Mucosa of descending colon (tissue), 3 donors: ENCODE results near the gene SCD. TPM values are rescaled to one million over a fixed set of nuclear protein-coding genes. Genes with fewer than 3 reads are reported as not detected.

Experiments used
- ATAC-seq: fragments of 200-7000 bp; cut with Tn5 transposase; one replicate; pipeline ENCODE4 v1.9.1; 2020; ENCODE audit warnings: mild to moderate bottlenecking, moderate library complexity
- DNase-seq, 3 donors: peaks; one replicate each; pipeline ENCODE4 v3.0.0-alpha.2; 2020
- H3K36me3 ChIP-seq: fragments of 200-600 bp; one replicate; pipeline ENCODE4 v1.8.0; 2021; ENCODE audit warnings: low read depth, mild to moderate bottlenecking
- H3K4me1 ChIP-seq: fragments of 200-600 bp; one replicate; pipeline ENCODE4 v1.8.0; 2021; ENCODE audit warnings: low read depth, mild to moderate bottlenecking
- H3K4me3 ChIP-seq: fragments of 200-600 bp; one replicate; pipeline ENCODE4 v1.8.0; 2021; ENCODE audit warnings: mild to moderate bottlenecking
- H3K9me3 ChIP-seq: fragments of 200-600 bp; one replicate; pipeline ENCODE4 v1.8.0; 2021; ENCODE audit warnings: mild to moderate bottlenecking
- CTCF ChIP-seq: fragments of 200-600 bp; IDR thresholded peaks from one replicate; pipeline ENCODE4 v1.8.0; 2022; ENCODE audit warnings: antibody characterized with exemption, mild to moderate bottlenecking
- intact Hi-C, 2 donors: fragments of 100-400 bp; cut with DNase I in 1 of 2; cut with micrococcal nuclease in 1 of 2; formaldehyde crosslinking; loops; one replicate each; pipeline versions ENCODE4 v1.11.0 to v1.11.1; 2022; cut with DNase I, micrococcal nuclease
- total RNA-seq, 3 donors: library from RNA; stranded (reverse); fragmentation: NEBNext Ultra II Directional in 2 of 3; extraction: Animal tissue kit (Norgen Biotek cat#: 25700) in 2 of 3; gene quantifications; one replicate each; pipeline versions ENCODE4 v1.2.1 to v1.2.4, GENCODE V29; 2021 to 2023
- donor health status: DM: no; HTN: no; CAD: no; lungs with moderate emphysema.
- donor health status: DM: no; HTN: no; CAD: no.
- donor health status: DM: no; HTN: yes; CAD: no.

The SCD gene
- total RNA-seq, 3 donors from 2014 or later = 40.7 to 108 (median 83.5) TPM

- H3K4me3 ChIP-seq = no peak overlapping the region
- H3K36me3 ChIP-seq = no peaks in the 10 kb centered on the region
- DNase-seq = no peak
- no peaks in the 10 kb centered on the region for H3K4me1 ChIP-seq
- intact Hi-C loops = no loop called here
- peak; percentile 86 for ATAC-seq
- no peak for TF ChIP-seq CTCF
- no peaks in the 10 kb centered on the region for H3K9me3 ChIP-seq
These were observed 19.9 kb upstream of the SCD start for GRCh38 chr10:100327007-100327717.

DNA sequence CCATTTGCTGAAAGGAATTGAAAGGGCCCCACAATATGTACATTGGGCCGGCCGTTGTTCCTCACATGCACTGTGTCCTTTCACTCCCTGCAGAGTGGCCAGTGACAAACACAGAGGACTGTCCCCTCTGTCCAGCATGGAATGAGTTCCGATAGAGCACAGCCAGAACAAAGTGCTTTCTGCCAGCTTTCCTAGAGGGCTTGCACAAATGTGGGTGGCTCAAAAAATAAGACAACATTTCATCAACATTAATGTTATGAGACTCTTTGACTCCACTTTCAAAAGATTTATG, 19.4 kb upstream of the SCD start:
- TF ChIP-seq CTCF = no peak
- Histone ChIP-seq H3K4me3 (no peak overlapping the region), H3K4me1 (no peaks in the 10 kb centered on the region), H3K36me3 (no peaks in the 10 kb centered on the region), H3K9me3 (no peaks in the 10 kb centered on the region)
- ATAC-seq (no peak), DNase-seq (no peak)
- intact Hi-C loops = no loop called here

DNA sequence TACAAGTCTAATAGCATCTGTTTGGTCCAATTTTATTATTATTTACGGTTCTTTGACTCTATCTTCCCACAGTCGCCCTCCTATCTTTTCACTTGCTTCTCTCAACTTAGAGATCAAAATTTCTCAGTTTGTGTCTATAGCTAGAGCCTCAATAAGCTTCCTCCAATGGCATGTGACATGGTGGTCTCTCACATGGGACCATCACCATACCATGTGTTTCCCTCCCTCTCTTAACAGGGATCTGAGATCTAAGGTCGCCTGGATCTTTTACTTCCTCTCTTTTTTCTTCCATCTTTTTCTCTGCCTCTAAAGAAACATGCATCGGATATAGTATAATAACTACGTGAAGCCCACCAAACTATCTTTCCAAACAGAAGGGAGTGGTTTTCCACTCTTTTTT, 18.8 kb upstream of the SCD start:
- intact Hi-C loops = no loop called here
- no peak for TF ChIP-seq CTCF
- Histone ChIP-seq H3K9me3 (no peaks in the 10 kb centered on the region), H3K4me1 (no peaks in the 10 kb centered on the region), H3K36me3 (no peaks in the 10 kb centered on the region), H3K4me3 (no peak overlapping the region)
- no peak for DNase-seq
- ATAC-seq = no peak

- intact Hi-C loops = no loop called here
These were observed 17.0 kb upstream of the SCD start, which contains the start of gene PKD2L1 for GRCh38 chr10:100330079-100330478. TSS of gene PKD2L1 (minus strand) at chr10:100330228. CDS start at chr10:100330103, 125 bp downstream.

DNA sequence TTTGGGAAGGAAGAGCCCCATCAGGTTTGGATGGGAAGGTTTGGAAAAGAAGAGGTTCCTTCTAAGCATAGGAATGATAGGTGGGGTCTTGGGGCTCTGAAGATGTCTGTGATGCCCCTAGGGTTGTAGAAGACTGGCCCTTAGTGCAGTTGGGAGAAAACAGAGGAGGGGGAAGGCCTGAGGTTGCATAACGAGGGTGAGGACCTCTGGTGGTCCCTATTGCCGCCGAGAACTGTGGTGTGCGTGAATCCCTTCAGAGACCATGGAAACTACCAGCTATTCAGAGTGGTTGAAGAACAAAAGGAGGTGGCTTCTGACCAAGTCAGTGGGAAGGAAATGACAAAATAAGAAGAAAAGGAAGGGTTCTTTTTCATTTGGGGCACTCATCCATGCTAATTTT, 13.9 kb upstream of the SCD start:
- Histone ChIP-seq H3K9me3 (no peaks in the 10 kb centered on the region), H3K36me3 (no peaks in the 10 kb centered on the region), H3K4me1 (no peaks in the 10 kb centered on the region), H3K4me3 (no peak overlapping the region)
- no peak for TF ChIP-seq CTCF
- intact Hi-C loops = no loop called here
- no peak for DNase-seq
- no peak for ATAC-seq

More at GRCh38 chr10:100330079-100330478, 17.0 kb upstream of the SCD start, which contains the start of gene PKD2L1:
- no peaks in the 10 kb centered on the region for H3K4me1 ChIP-seq
- TF ChIP-seq CTCF = no peak
- DNase-seq (no peak), ATAC-seq (no peak)
- no peaks in the 10 kb centered on the region for H3K9me3 ChIP-seq
- H3K4me3 ChIP-seq = no peak within 1 kb of the TSS
- no peaks in the 10 kb centered on the region for H3K36me3 ChIP-seq
